Measurements from ENCODE around the gene BBS9.
"Not testable (repeated sequence)": the region's sequence is repeated elsewhere in the genome, so short reads cannot be mapped to it uniquely, and the experiment has no call there.

The BBS9 gene

GRCh38 chr7:33128990-33129805 is at the start of gene BBS9:
BBS9 (plus strand) TSS chr7:33129564; CDS start chr7:33146253, 16,689 bp downstream.
- DNase-seq (ENCODE audit: low read depth): peak; percentile 97

GRCh38 chr7:33079763-33080690 is 49.3 kb upstream of the BBS9 start:
- DNase-seq (ENCODE audit: low read depth): no peak

GRCh38 chr7:33087356-33087755 is 42.0 kb upstream of the BBS9 start:
- no peak for DNase-seq (ENCODE audit: low read depth)

GRCh38 chr7:33087858-33088257 is 41.5 kb upstream of the BBS9 start:
- DNase-seq (ENCODE audit: low read depth): no peak

- DNase-seq (ENCODE audit: low read depth): no peak
Measured at GRCh38 chr7:33089142-33089541, 40.2 kb upstream of the BBS9 start.

- DNase-seq (ENCODE audit: low read depth): peak; percentile 12
Measured at GRCh38 chr7:33091111-33091531, 38.2 kb upstream of the BBS9 start.

GRCh38 chr7:33091641-33092191 is 37.6 kb upstream of the BBS9 start:
- DNase-seq (ENCODE audit: low read depth): no peak

- no peak for DNase-seq (ENCODE audit: low read depth)
Measured at GRCh38 chr7:33093266-33093665, 36.1 kb upstream of the BBS9 start.

GRCh38 chr7:33094745-33095275 is 34.6 kb upstream of the BBS9 start:
- not testable (repeated sequence) for DNase-seq (ENCODE audit: low read depth)

GRCh38 chr7:33099154-33099940 is 30.0 kb upstream of the BBS9 start:
- DNase-seq (ENCODE audit: low read depth): no peak

- DNase-seq (ENCODE audit: low read depth): no peak
Measured at GRCh38 chr7:33100770-33101169, 28.6 kb upstream of the BBS9 start.

GRCh38 chr7:33101906-33102305 is 27.5 kb upstream of the BBS9 start:
- DNase-seq (ENCODE audit: low read depth): peak; percentile 33

GRCh38 chr7:33107136-33108066 is 22.0 kb upstream of the BBS9 start:
- DNase-seq (ENCODE audit: low read depth): peak; percentile 22

GRCh38 chr7:33108554-33109004 is 20.8 kb upstream of the BBS9 start:
- DNase-seq (ENCODE audit: low read depth): no peak

- peak; percentile 52 for DNase-seq (ENCODE audit: low read depth)
Measured at GRCh38 chr7:33109005-33109757, 20.2 kb upstream of the BBS9 start, which contains the start of gene RP9. RP9 (minus strand) TSS chr7:33109404; CDS start chr7:33109372, 32 bp downstream.

GRCh38 chr7:33109758-33110238 is 19.6 kb upstream of the BBS9 start:
- DNase-seq (ENCODE audit: low read depth): no peak

GRCh38 chr7:33111614-33112013 is 17.8 kb upstream of the BBS9 start:
- DNase-seq (ENCODE audit: low read depth): no peak

GRCh38 chr7:33114976-33115375 is 14.4 kb upstream of the BBS9 start:
- DNase-seq (ENCODE audit: low read depth): no peak

- no peak for DNase-seq (ENCODE audit: low read depth)
Measured at GRCh38 chr7:33118383-33118782, 11.0 kb upstream of the BBS9 start.

All from fibroblast of gingiva (primary cell).